ENCODE data around the gene KRT8.

Gene KRT8

GRCh38 chr12:52847335-52848102 is 57.4 kb downstream of the KRT8 start:
- no peak for DNase-seq (ENCODE audit: low spot score)
